ENCODE measurements around the gene INHBC.

The INHBC gene

GRCh38 chr12:57452181-57452936, 17.8 kb downstream of the INHBC start:
- Histone ChIP-seq H2AFZ (ENCODE audit: low read depth, low read length) (no peak overlapping the region), H3K4me2 (ENCODE audit: low read length) (peak overlapping the region; percentile 17)

GRCh38 chr12:57452937-57453509, 18.4 kb downstream of the INHBC start:
- Histone ChIP-seq H3K27me3 (ENCODE audit: low read depth, low read length) (no peaks in the 10 kb centered on the region), H3K9ac (ENCODE audit: low read length) (no peak overlapping the region), H3K36me3 (replicated peaks; ENCODE audit: low read depth, low read length) (no peaks in the 10 kb centered on the region), H3K9me3 (ENCODE audit: insufficient read depth, low read length) (no peaks in the 10 kb centered on the region), H3K4me1 (ENCODE audit: low read length) (peaks cover 26% of the 10 kb centered on the region), H2AFZ (ENCODE audit: low read depth, low read length) (no peak overlapping the region), H3K4me2 (ENCODE audit: low read length) (peak overlapping the region; percentile 17; the same call in 1 of the 2 replicates), H3K27ac (ENCODE audit: low read length) (no peak overlapping the region), H4K20me1 (ENCODE audit: insufficient read depth, low read length) (no peaks in the 10 kb centered on the region), H3K79me2 (ENCODE audit: low read length) (no peaks in the 10 kb centered on the region), H3K4me3 (ENCODE audit: low read length) (no peak overlapping the region)
- TF ChIP-seq CTCF (IDR thresholded peaks at IDR 0.05; ENCODE audit: low read depth, low read length), result peak; percentile 78
- TF ChIP-seq EZH2phosphoT487 (IDR thresholded peaks at IDR 0.05; ENCODE audit: low read depth), result no peak

More at GRCh38 chr12:57452181-57452936, 17.8 kb downstream of the INHBC start:
- H3K9ac ChIP-seq (ENCODE audit: low read length), result no peak overlapping the region
- TF ChIP-seq CTCF (IDR thresholded peaks at IDR 0.05; ENCODE audit: low read depth, low read length), result no peak
- no peak for TF ChIP-seq EZH2phosphoT487 (IDR thresholded peaks at IDR 0.05; ENCODE audit: low read depth)
- H3K79me2 ChIP-seq (ENCODE audit: low read length), result no peaks in the 10 kb centered on the region
- no peak overlapping the region for H3K4me3 ChIP-seq (ENCODE audit: low read length)
- H3K27me3 ChIP-seq (ENCODE audit: low read depth, low read length), result no peaks in the 10 kb centered on the region
- H3K4me1 ChIP-seq (ENCODE audit: low read length), result peaks cover 26% of the 10 kb centered on the region
- no peak overlapping the region for H3K27ac ChIP-seq (ENCODE audit: low read length)
- H3K9me3 ChIP-seq (ENCODE audit: insufficient read depth, low read length), result no peaks in the 10 kb centered on the region
- H3K36me3 ChIP-seq (replicated peaks; ENCODE audit: low read depth, low read length), result no peaks in the 10 kb centered on the region
- no peaks in the 10 kb centered on the region for H4K20me1 ChIP-seq (ENCODE audit: insufficient read depth, low read length)

GRCh38 chr12:57454213-57454565, 19.6 kb downstream of the INHBC start:
- Histone ChIP-seq H4K20me1 (ENCODE audit: insufficient read depth, low read length) (no peaks in the 10 kb centered on the region), H3K9ac (ENCODE audit: low read length) (no peak overlapping the region), H3K79me2 (ENCODE audit: low read length) (no peaks in the 10 kb centered on the region), H3K27ac (ENCODE audit: low read length) (no peak overlapping the region), H3K27me3 (ENCODE audit: low read depth, low read length) (no peaks in the 10 kb centered on the region), H3K4me3 (ENCODE audit: low read length) (no peak overlapping the region), H2AFZ (ENCODE audit: low read depth, low read length) (no peak overlapping the region), H3K36me3 (replicated peaks; ENCODE audit: low read depth, low read length) (no peaks in the 10 kb centered on the region), H3K4me1 (ENCODE audit: low read length) (peaks cover 33% of the 10 kb centered on the region), H3K9me3 (ENCODE audit: insufficient read depth, low read length) (no peaks in the 10 kb centered on the region), H3K4me2 (ENCODE audit: low read length) (no peak overlapping the region)
- TF ChIP-seq EZH2phosphoT487 (IDR thresholded peaks at IDR 0.05; ENCODE audit: low read depth), result no peak
- TF ChIP-seq CTCF (IDR thresholded peaks at IDR 0.05; ENCODE audit: low read depth, low read length), result no peak

GRCh38 chr12:57454566-57455373, 20.2 kb downstream of the INHBC start, which contains the start of gene INHBE:
INHBE (plus strand) TSS chr12:57455307; CDS start chr12:57455537, 230 bp downstream.
- peak within 1 kb of the TSS; percentile 48 for H3K9ac ChIP-seq (ENCODE audit: low read length)
- no peaks in the 10 kb centered on the region for H3K9me3 ChIP-seq (ENCODE audit: insufficient read depth, low read length)
- H3K79me2 ChIP-seq (ENCODE audit: low read length), result no peaks in the 10 kb centered on the region
- no peak within 1 kb of the TSS for H3K27ac ChIP-seq (ENCODE audit: low read length)
- H3K4me3 ChIP-seq (ENCODE audit: low read length), result peak within 1 kb of the TSS; percentile 75
- H4K20me1 ChIP-seq (ENCODE audit: insufficient read depth, low read length), result no peaks in the 10 kb centered on the region
- H3K4me1 ChIP-seq (ENCODE audit: low read length), result peaks cover 33% of the 10 kb centered on the region
- H3K4me2 ChIP-seq (ENCODE audit: low read length), result peak within 1 kb of the TSS; percentile 94
- H3K27me3 ChIP-seq (ENCODE audit: low read depth, low read length), result no peaks in the 10 kb centered on the region
- TF ChIP-seq CTCF (IDR thresholded peaks at IDR 0.05; ENCODE audit: low read depth, low read length) (no peak), EZH2phosphoT487 (IDR thresholded peaks at IDR 0.05; ENCODE audit: low read depth) (no peak)
- H2AFZ ChIP-seq (ENCODE audit: low read depth, low read length), result peak within 1 kb of the TSS; percentile 77
- H3K36me3 ChIP-seq (replicated peaks; ENCODE audit: low read depth, low read length), result no peaks in the 10 kb centered on the region
